IMR-90 (cell line): Measurements from ENCODE around the gene STARD8. TPM values are rescaled to one million over a fixed set of nuclear protein-coding genes. Genes with fewer than 3 reads are reported as not detected.

Source experiments
- ATAC-seq: fragments of 200-7000 bp; cut with Tn5 transposase; 2 replicates; pipeline ENCODE4 v1.9.1; 2020; ENCODE audit warnings: low read depth, mild to moderate bottlenecking, moderate library complexity
- BruUV-seq: library from RNA; stranded (reverse); fragments of 400-500 nt; replicated peaks from 2 replicates; lab custom pipeline; 2021; lab: Mats Ljungman, UMichigan
- CTCF ChIA-PET: fragments of 300-600 bp; formaldehyde crosslinking; extraction: SDS; loops from one replicate; lab custom pipeline; 2021; ENCODE audit warnings: antibody characterized with exemption; lab: Yijun Ruan, JAX
- POLR2A ChIA-PET: fragments of 300-600 bp; sonication (Branson Sonifier 250); formaldehyde crosslinking; loops from one replicate; lab custom pipeline; 2022; ENCODE audit warnings: antibody characterized with exemption; ENCODE audit not compliant: unreplicated experiment; lab: Charles Lee
- DNase-seq: peaks from one replicate; pipeline ENCODE4 v3.0.0; 2013
- H2AFZ ChIP-seq: replicated peaks from 2 replicates; pipeline ENCODE3; 2013; ENCODE audit warnings: low read length, mild to moderate bottlenecking; ENCODE audit not compliant: poor library complexity
- H2AK5ac ChIP-seq: 2 replicates; pipeline ENCODE4 v1.6.1; 2013; ENCODE audit warnings: low read depth, low read length, inconsistent platforms
- H2AK9ac ChIP-seq: replicated peaks from 2 replicates; pipeline ENCODE3; 2013; ENCODE audit warnings: mild to moderate bottlenecking, low read depth, low read length, moderate library complexity; ENCODE audit not compliant: poor library complexity
- H2BK120ac ChIP-seq: 2 replicates; pipeline ENCODE4 v1.6.1; 2013; ENCODE audit warnings: low read depth, low read length, inconsistent platforms
- H2BK15ac ChIP-seq: 3 replicates; pipeline ENCODE4 v1.6.1; 2013; ENCODE audit warnings: low read depth, low read length, inconsistent platforms
- H2BK20ac ChIP-seq: 2 replicates; pipeline ENCODE4 v1.6.1; 2013; ENCODE audit warnings: low read depth, mild to moderate bottlenecking, inconsistent platforms, low read length, moderate library complexity
- H2BK5ac ChIP-seq: 2 replicates; pipeline ENCODE4 v1.6.1; 2013; ENCODE audit warnings: mild to moderate bottlenecking, low read depth, low read length, inconsistent platforms; ENCODE audit not compliant: poor library complexity, severe bottlenecking
- H3K14ac ChIP-seq: replicated peaks from 2 replicates; pipeline ENCODE4 v1.6.1; 2013; ENCODE audit warnings: low read depth, low read length, inconsistent platforms
- H3K18ac ChIP-seq: 2 replicates; pipeline ENCODE4 v1.6.1; 2013; ENCODE audit warnings: low read depth, low read length, control low read depth
- H3K23ac ChIP-seq: 2 replicates; pipeline ENCODE4 v1.6.1; 2013; ENCODE audit warnings: low read depth, low read length, inconsistent platforms
- H3K27ac ChIP-seq: 2 replicates; pipeline ENCODE4 v1.5.1; 2013; ENCODE audit warnings: mild to moderate bottlenecking, control low read depth, low read length; ENCODE audit not compliant: insufficient read depth
- H3K27me3 ChIP-seq: 2 replicates; pipeline ENCODE4 v1.6.1; 2013; ENCODE audit warnings: low read length; ENCODE audit not compliant: control insufficient read depth, insufficient read depth
- H3K36me3 ChIP-seq: 2 replicates; pipeline ENCODE4 v1.6.1; 2013; ENCODE audit warnings: low read length, mixed read lengths; ENCODE audit not compliant: control insufficient read depth, insufficient read depth
- H3K4ac ChIP-seq: 2 replicates; pipeline ENCODE4 v1.6.1; 2013; ENCODE audit warnings: low read depth, low read length, inconsistent platforms
- H3K4me1 ChIP-seq: 2 replicates; pipeline ENCODE4 v1.6.1; 2013; ENCODE audit warnings: low read length, mixed read lengths; ENCODE audit not compliant: control insufficient read depth, insufficient read depth
- H3K4me2 ChIP-seq: 2 replicates; pipeline ENCODE4 v1.6.1; 2013; ENCODE audit warnings: low read depth, mild to moderate bottlenecking, control low read depth, low read length, moderate library complexity
- H3K4me3 ChIP-seq: 2 replicates; pipeline ENCODE4 v1.5.1; 2013; ENCODE audit warnings: low read depth, mild to moderate bottlenecking, control low read depth, low read length, moderate library complexity; ENCODE audit not compliant: insufficient read depth
- H3K56ac ChIP-seq: 2 replicates; pipeline ENCODE4 v1.6.1; 2013; ENCODE audit warnings: low read length, inconsistent platforms; ENCODE audit not compliant: insufficient read depth; ENCODE audit errors: extremely low read depth
- H3K79me1 ChIP-seq, 2 experiments: 2 replicates each; pipeline ENCODE4 v1.6.1; 2013; ENCODE audit warnings: low read length in 2 of 2, inconsistent platforms in 1 of 2, low read depth in 1 of 2
- H3K9ac ChIP-seq: 2 replicates; pipeline ENCODE4 v1.6.1; 2013; ENCODE audit warnings: low read depth, low read length, control low read depth
- H3K9me1 ChIP-seq: 2 replicates; pipeline ENCODE4 v1.6.1; 2013; ENCODE audit warnings: low read length, inconsistent platforms; ENCODE audit not compliant: insufficient read depth
- H3K9me3 ChIP-seq: 2 replicates; pipeline ENCODE4 v1.6.1; 2013; ENCODE audit warnings: low read length; ENCODE audit not compliant: control insufficient read depth, insufficient read depth
- H4K20me1 ChIP-seq: 2 replicates; pipeline ENCODE4 v1.6.1; 2013; ENCODE audit warnings: low read length, inconsistent platforms; ENCODE audit not compliant: insufficient read depth
- H4K5ac ChIP-seq: 2 replicates; pipeline ENCODE4 v1.6.1; 2013; ENCODE audit warnings: mild to moderate bottlenecking, low read depth, low read length, control low read depth
- H4K8ac ChIP-seq, 2 experiments: 2 replicates each; pipeline ENCODE4 v1.6.1; 2013; ENCODE audit warnings: low read depth in 2 of 2, low read length in 2 of 2, control low read depth in 1 of 2, inconsistent platforms in 1 of 2
- H4K91ac ChIP-seq: 2 replicates; pipeline ENCODE4 v1.6.1; 2013; ENCODE audit warnings: low read depth, low read length, inconsistent platforms; ENCODE audit not compliant: insufficient read depth
- BHLHE40 ChIP-seq: fragments of 150-350 bp; IDR thresholded peaks from 2 replicates; pipeline ENCODE4 v1.6.1; 2016; ENCODE audit warnings: mild to moderate bottlenecking, low read depth, low read length
- CEBPB ChIP-seq: IDR thresholded peaks from 2 replicates; pipeline ENCODE4 v1.6.1; 2012; ENCODE audit warnings: low read depth, low read length, improper control_type of control experiment
- CHD1 ChIP-seq: IDR thresholded peaks from 2 replicates; pipeline ENCODE4 v1.6.1; 2012; ENCODE audit warnings: low read depth, low read length, improper control_type of control experiment
- CTCF ChIP-seq: conservative IDR thresholded peaks from 2 replicates; pipeline ENCODE4 v1.5.1; 2012; ENCODE audit warnings: mild to moderate bottlenecking, low read depth, low read length, improper control_type of control experiment
- FOS ChIP-seq: fragments of 150-350 bp; IDR thresholded peaks from 2 replicates; pipeline ENCODE4 v1.6.1; 2016; ENCODE audit warnings: low read depth, low read length
- MAFK ChIP-seq: IDR thresholded peaks from 2 replicates; pipeline ENCODE4 v1.6.1; 2012; ENCODE audit warnings: low read depth, low read length, improper control_type of control experiment
- MAZ ChIP-seq: IDR thresholded peaks from 2 replicates; pipeline ENCODE4 v1.6.1; 2012; ENCODE audit warnings: low read depth, mild to moderate bottlenecking, low read length, improper control_type of control experiment, moderate library complexity, borderline replicate concordance
- MXI1 ChIP-seq: IDR thresholded peaks from 2 replicates; pipeline ENCODE4 v1.6.1; 2012; ENCODE audit warnings: low read depth, mild to moderate bottlenecking, low read length, moderate library complexity, borderline replicate concordance
- NFE2L2 ChIP-seq: fragments of 150-350 bp; IDR thresholded peaks from 2 replicates; pipeline ENCODE4 v1.6.1; 2016; ENCODE audit warnings: low read depth, mild to moderate bottlenecking, low read length
- POLR2A ChIP-seq: IDR thresholded peaks from 2 replicates; pipeline ENCODE4 v1.6.1; 2012; ENCODE audit warnings: mild to moderate bottlenecking, low read depth, low read length
- RAD21 ChIP-seq: IDR thresholded peaks from 2 replicates; pipeline ENCODE4 v1.6.1; 2012; ENCODE audit warnings: low read length, improper control_type of control experiment
- RCOR1 ChIP-seq: IDR thresholded peaks from 2 replicates; pipeline ENCODE4 v1.6.1; 2012; ENCODE audit warnings: mild to moderate bottlenecking, low read length, improper control_type of control experiment; ENCODE audit not compliant: insufficient replicate concordance
- RFX5 ChIP-seq: IDR thresholded peaks from 2 replicates; pipeline ENCODE4 v1.8.0; 2012; ENCODE audit warnings: low read depth, mild to moderate bottlenecking, low read length, moderate library complexity
- SMC3 ChIP-seq: fragments of 150-350 bp; IDR thresholded peaks from 2 replicates; pipeline ENCODE4 v1.6.1; 2016; ENCODE audit warnings: low read depth, mild to moderate bottlenecking, antibody characterized with exemption, low read length, moderate library complexity
- WGBS, 2 experiments: methylation state at CpG; one replicate each; pipeline versions ENCODE4 v1.1.5 to v1.1.7; 2013; ENCODE audit warnings: missing lambda C conversion rate in 2 of 2; ENCODE audit not compliant: insufficient read length in 1 of 2; ENCODE audit errors: extremely low coverage in 2 of 2; 5-methylcytosine and 5-hydroxymethylcytosine counted together
- dilution Hi-C: fragments of 300-500 bp; cut with HindIII; formaldehyde crosslinking; loops from one replicate; pipeline ENCODE4 v1.14.3; 2018; ENCODE audit warnings: low sequenced_read_pairs; ENCODE audit not compliant: unreplicated experiment
- in situ Hi-C: fragments of 300-500 bp; cut with MboI; formaldehyde crosslinking; loops from 3 replicates; pipeline ENCODE4 v1.14.3; 2019; ENCODE audit warnings: low sequenced_read_pairs, inconsistent platforms, mixed read lengths
- intact Hi-C: fragments of 100-400 bp; cut with micrococcal nuclease; formaldehyde crosslinking; loops from 2 replicates; pipeline ENCODE4 v1.10.0; 2022
- polyA plus RNA-seq, 3 experiments: library from polyadenylated mRNA; depleted of rRNA; stranded (reverse); fragments of >200 nt; gene quantifications; 2 replicates each; pipeline ENCODE4 v1.2.3, GENCODE V29; 2012; ENCODE audit warnings: low replicate concordance in 1 of 3
- total RNA-seq: library from RNA; depleted of rRNA; stranded (reverse); fragments of >200 nt; gene quantifications from 2 replicates; pipeline ENCODE4 v1.2.3, GENCODE V29; 2012
- TF ChIP-seq, protein P1 (sequence below): fragments of 150-350 bp; IDR thresholded peaks from 2 replicates; pipeline ENCODE4 v1.6.1; 2016; ENCODE audit warnings: low read depth, mild to moderate bottlenecking, low read length, moderate library complexity, borderline replicate concordance
- TF ChIP-seq, protein P2 (sequence below): fragments of 150-350 bp; IDR thresholded peaks from 2 replicates; pipeline ENCODE4 v1.6.1; 2017; ENCODE audit warnings: mild to moderate bottlenecking, antibody characterized with exemption, low read length, low read depth

The STARD8 gene
- total and polyA plus RNA-seq, 2 of the 4 experiments (the other 2 are of a cell fraction), result 1.6 to 2.3 TPM

- Histone ChIP-seq H2AK5ac (no peak overlapping the region), H4K8ac (no peak overlapping the region), H3K14ac (no peak overlapping the region), H3K23ac (no peak overlapping the region), H2BK20ac (no peak overlapping the region), H2AFZ (no peak overlapping the region), H3K18ac (no peak overlapping the region), H3K27me3 (peaks cover 8% of the 10 kb centered on the region; the same call in 1 of the 2 replicates), H3K36me3 (no peaks in the 10 kb centered on the region), H4K20me1 (no peaks in the 10 kb centered on the region), H3K4ac (no peak overlapping the region), H2BK5ac (no peak overlapping the region), H3K79me1 (no peaks in the 10 kb centered on the region), H3K4me3 (no peak overlapping the region), H4K91ac (no peak overlapping the region), H2AK9ac (no peak overlapping the region), H3K9me1 (0 out of 2 replicates have a peak, but pooled peaks cover 3% of the 10 kb centered on the region), H3K4me1 (no peaks in the 10 kb centered on the region), H3K4me2 (no peak overlapping the region), H4K5ac (no peak overlapping the region), H2BK15ac (no peak overlapping the region), H3K9ac (no peak overlapping the region), H3K9me3 (no peaks in the 10 kb centered on the region), H3K27ac (no peak overlapping the region), H3K56ac (no peak overlapping the region), H2BK120ac (no peak overlapping the region)
- dilution Hi-C loops (no loop called here), in situ Hi-C loops (loop anchor here (25.0 kb wide), 1 partner anchor 537 kb away; no protein-coding TSS in a partner anchor), intact Hi-C loops (no loop called here)
- ChIA-PET CTCF (interaction anchor here (0.5 kb wide), 1 partner anchor 34 kb away, joined by 3 read pairs; no protein-coding TSS in a partner anchor), POLR2A (no interaction called here)
- TF ChIP-seq SMC3, result no peak
- no peak for TF ChIP-seq RAD21
- no peak for TF ChIP-seq CEBPB
- TF ChIP-seq POLR2A, result no peak
- TF ChIP-seq, protein P1, sequence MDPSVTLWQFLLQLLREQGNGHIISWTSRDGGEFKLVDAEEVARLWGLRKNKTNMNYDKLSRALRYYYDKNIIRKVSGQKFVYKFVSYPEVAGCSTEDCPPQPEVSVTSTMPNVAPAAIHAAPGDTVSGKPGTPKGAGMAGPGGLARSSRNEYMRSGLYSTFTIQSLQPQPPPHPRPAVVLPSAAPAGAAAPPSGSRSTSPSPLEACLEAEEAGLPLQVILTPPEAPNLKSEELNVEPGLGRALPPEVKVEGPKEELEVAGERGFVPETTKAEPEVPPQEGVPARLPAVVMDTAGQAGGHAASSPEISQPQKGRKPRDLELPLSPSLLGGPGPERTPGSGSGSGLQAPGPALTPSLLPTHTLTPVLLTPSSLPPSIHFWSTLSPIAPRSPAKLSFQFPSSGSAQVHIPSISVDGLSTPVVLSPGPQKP, result no peak
- TF ChIP-seq, protein P2, sequence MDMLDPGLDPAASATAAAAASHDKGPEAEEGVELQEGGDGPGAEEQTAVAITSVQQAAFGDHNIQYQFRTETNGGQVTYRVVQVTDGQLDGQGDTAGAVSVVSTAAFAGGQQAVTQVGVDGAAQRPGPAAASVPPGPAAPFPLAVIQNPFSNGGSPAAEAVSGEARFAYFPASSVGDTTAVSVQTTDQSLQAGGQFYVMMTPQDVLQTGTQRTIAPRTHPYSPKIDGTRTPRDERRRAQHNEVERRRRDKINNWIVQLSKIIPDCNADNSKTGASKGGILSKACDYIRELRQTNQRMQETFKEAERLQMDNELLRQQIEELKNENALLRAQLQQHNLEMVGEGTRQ, result no peak
- no peak for TF ChIP-seq RCOR1
- TF ChIP-seq MAZ, result no peak
- TF ChIP-seq MAFK, result no peak
- no peak for TF ChIP-seq BHLHE40
- TF ChIP-seq NFE2L2, result no peak
- no peak for TF ChIP-seq MXI1
- TF ChIP-seq CHD1, result no peak
- no peak for TF ChIP-seq RFX5
- no peak for TF ChIP-seq FOS
- TF ChIP-seq CTCF, result no peak
- ATAC-seq (no peak), DNase-seq (no peak)
- no TSS peak for BruUV-seq
- WGBS, 2 experiments, result 51% methylated on average over 4 of the region's 10 CpGs; no CpG with 5 or more reads in 1 of the 2 experiments
Measured at GRCh38 chrX:68724531-68725020, 77.1 kb downstream of the STARD8 start.
